Measurements from ENCODE around the gene LSM14A. TPM values are rescaled to one million over a fixed set of nuclear protein-coding genes. Genes with fewer than 3 reads are reported as not detected.
"Not testable (repeated sequence)": the region's sequence is repeated elsewhere in the genome, so short reads cannot be mapped to it uniquely, and the experiment has no call there.

Gene LSM14A
- total RNA-seq, 1 donor from 2014 or later, result 109 TPM

DNA sequence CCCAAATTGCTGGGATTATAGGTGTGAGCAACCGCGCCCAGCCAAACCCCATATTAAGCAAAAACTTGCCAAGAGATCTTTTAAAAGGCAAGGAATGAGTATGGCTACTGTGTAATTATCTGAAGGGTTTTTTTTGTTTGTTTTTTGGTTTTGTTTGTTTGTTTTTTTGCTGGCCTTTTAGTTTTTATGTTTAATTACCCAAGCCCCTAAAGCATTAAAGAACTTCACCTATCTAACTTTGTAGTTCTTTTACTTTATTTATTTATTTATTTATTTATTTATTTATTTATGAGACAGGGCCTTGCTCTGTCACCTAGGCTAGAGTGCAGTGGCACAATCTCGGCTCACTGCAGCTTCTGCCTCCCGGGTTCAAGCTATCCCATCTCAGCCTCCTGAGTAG, 41.7 kb downstream of the LSM14A start:
- Histone ChIP-seq H3K36me3 (peaks cover 79% of the 10 kb centered on the region), H3K4me3 (no peak overlapping the region), H3K9me3 (no peaks in the 10 kb centered on the region), H3K4me1 (peaks cover 10% of the 10 kb centered on the region), H3K27ac (no peak overlapping the region), H3K27me3 (ENCODE audit: low read depth) (no peaks in the 10 kb centered on the region)
- ATAC-seq, result no peak
- TF ChIP-seq CTCF (IDR thresholded peaks at IDR 0.05), result no peak
- intact Hi-C loops (cut with DNase I), result no loop called here
- no peak for DNase-seq

- intact Hi-C loops (cut with DNase I), result no loop called here
- DNase-seq, result no peak
- peaks cover 79% of the 10 kb centered on the region for H3K36me3 ChIP-seq
- H3K27ac ChIP-seq, result no peak overlapping the region
- TF ChIP-seq CTCF (IDR thresholded peaks at IDR 0.05), result no peak
- H3K9me3 ChIP-seq, result no peaks in the 10 kb centered on the region
- no peak overlapping the region for H3K4me3 ChIP-seq
- no peaks in the 10 kb centered on the region for H3K27me3 ChIP-seq (ENCODE audit: low read depth)
- ATAC-seq, result no peak
- H3K4me1 ChIP-seq, result peaks cover 10% of the 10 kb centered on the region
Measured at GRCh38 chr19:34215006-34215665, 42.8 kb downstream of the LSM14A start.

GRCh38 chr19:34215666-34216038, 43.3 kb downstream of the LSM14A start:
- DNase-seq (no peak), ATAC-seq (no peak)
- no peaks in the 10 kb centered on the region for H3K27me3 ChIP-seq (ENCODE audit: low read depth)
- H3K27ac ChIP-seq, result no peak overlapping the region
- intact Hi-C loops (cut with DNase I), result no loop called here
- no peak overlapping the region for H3K4me3 ChIP-seq
- H3K36me3 ChIP-seq, result peaks cover 79% of the 10 kb centered on the region
- H3K4me1 ChIP-seq, result peaks cover 10% of the 10 kb centered on the region
- no peaks in the 10 kb centered on the region for H3K9me3 ChIP-seq
- TF ChIP-seq CTCF (IDR thresholded peaks at IDR 0.05), result no peak

DNA sequence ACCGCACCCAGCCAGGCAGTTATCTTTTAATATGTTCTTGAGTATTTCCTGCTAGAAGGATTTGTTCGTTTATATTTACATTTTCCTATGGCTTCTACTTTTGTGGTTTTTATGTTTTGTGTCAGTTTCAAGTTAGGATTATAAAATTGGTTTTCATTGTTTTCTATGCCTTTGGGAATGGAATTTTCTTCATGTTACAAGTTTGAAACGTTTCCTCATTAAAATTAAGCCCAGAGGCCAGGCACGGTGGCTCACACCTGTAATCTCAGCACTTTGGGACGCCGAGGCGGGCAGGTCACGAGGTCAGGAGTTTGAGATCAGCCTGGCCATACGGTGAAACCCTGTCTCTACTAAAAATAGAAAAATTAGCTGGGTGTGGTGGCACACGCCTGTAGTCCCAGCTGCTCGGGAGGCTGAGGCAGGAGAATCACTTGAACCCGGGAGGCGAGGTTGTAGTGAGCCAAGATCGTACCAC, 44.5 kb downstream of the LSM14A start:
- H3K4me3 ChIP-seq; intact Hi-C loops (cut with DNase I); H3K9me3 ChIP-seq: not testable (repeated sequence)

DNA sequence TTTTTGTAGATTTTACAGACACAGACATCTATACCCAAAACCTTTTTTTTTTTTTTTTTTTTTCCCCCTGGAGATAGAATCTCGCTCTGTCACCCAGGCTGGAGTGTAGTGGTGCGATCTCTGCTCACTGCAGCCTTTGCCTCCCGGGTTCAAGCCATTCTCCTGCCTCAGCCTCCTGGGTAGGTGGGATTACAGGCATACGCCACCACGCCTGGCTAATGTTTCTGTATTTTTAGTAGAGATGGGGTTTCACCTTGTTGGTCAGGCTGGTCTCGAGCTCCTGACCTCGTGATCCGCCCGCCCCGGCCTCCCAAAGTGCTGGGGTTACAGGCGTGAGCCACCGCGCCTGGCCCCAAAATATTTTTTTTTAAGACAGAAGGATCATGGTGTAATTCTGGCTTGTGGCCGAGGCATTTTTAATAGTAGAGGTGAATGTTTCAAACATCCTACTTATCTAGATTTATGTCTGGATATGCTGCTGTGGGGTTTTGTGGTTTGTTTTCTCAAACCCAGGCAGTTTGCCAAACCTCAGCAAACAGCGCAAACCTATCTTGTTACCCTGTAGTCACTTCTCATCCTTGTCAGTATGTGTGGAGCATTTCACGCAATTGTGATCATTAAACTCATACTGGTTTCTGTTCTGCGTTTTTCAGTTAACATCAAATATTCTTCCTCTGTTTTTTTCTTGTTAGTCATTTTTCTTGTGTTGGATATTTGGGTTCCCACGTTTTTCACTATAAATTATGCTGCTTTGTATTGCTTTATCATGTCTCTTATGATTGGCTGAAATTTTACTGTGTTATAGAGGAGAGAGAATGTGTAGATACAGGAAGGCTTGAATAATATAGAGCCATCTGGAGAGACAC, 45.9 kb downstream of the LSM14A start:
- Histone ChIP-seq H3K9me3 (no peaks in the 10 kb centered on the region), H3K27me3 (ENCODE audit: low read depth) (no peaks in the 10 kb centered on the region), H3K36me3 (peaks cover 80% of the 10 kb centered on the region), H3K4me1 (peaks cover 10% of the 10 kb centered on the region), H3K27ac (no peak overlapping the region), H3K4me3 (no peak overlapping the region)
- DNase-seq (no peak), ATAC-seq (peak; percentile 35 to 51)
- no peak for TF ChIP-seq CTCF (IDR thresholded peaks at IDR 0.05)
- intact Hi-C loops (cut with DNase I), result no loop called here

More for the DNA sequence above, 44.5 kb downstream of the LSM14A start:
- H3K36me3 ChIP-seq, result peaks cover 79% of the 10 kb centered on the region
- ATAC-seq; H3K27me3 ChIP-seq (ENCODE audit: low read depth); H3K27ac ChIP-seq; DNase-seq; H3K4me1 ChIP-seq: not testable (repeated sequence)

DNA sequence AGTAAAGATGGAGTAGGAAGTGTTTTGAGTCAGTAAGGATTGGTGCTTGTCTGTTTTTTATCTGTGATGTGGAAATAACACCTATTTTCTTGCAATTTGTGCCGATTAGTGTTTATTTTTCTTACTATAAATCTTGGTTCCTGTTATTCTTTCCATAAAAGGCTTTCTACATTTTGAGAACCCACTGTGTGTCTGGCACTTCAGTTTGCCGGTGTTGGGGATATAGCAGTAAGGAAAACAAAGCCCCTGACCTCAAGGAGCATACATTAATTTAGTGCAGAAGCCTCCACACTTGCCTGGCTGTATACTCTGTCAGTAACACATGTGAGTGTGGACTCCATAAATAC, 46.5 kb downstream of the LSM14A start:
- Histone ChIP-seq H3K9me3 (no peaks in the 10 kb centered on the region), H3K4me1 (peaks cover 10% of the 10 kb centered on the region), H3K36me3 (peaks cover 80% of the 10 kb centered on the region), H3K27ac (no peak overlapping the region), H3K27me3 (ENCODE audit: low read depth) (no peaks in the 10 kb centered on the region), H3K4me3 (no peak overlapping the region)
- no peak for ATAC-seq
- no peak for DNase-seq
- no peak for TF ChIP-seq CTCF (IDR thresholded peaks at IDR 0.05)
- intact Hi-C loops (cut with DNase I), result no loop called here

Measured in lower lobe of right lung (tissue), 2 donors.